Tibial nerve (tissue), 3 donors: ENCODE measurements around the gene NANOS2.

Source experiments
- POLR2A ChIP-seq, 2 donors: fragments of 450-650 bp; IDR thresholded peaks; one replicate each; pipeline ENCODE4 v1.6.1; 2017; ENCODE audit warnings: antibody characterized with exemption in 2 of 2, mild to moderate bottlenecking in 2 of 2, moderate library complexity in 2 of 2
- TF ChIP-seq, protein P1 (sequence below), 5 experiments: fragments of 200-600 bp in 3 of 5; fragments of 450-650 bp in 2 of 5; sonication (generic) in 3 of 5; IDR thresholded peaks; one replicate each; pipeline ENCODE4 v1.5.1; 2016 to 2019; ENCODE audit warnings: antibody characterized with exemption in 5 of 5, mild to moderate bottlenecking in 3 of 5, moderate library complexity in 2 of 5

DNA sequence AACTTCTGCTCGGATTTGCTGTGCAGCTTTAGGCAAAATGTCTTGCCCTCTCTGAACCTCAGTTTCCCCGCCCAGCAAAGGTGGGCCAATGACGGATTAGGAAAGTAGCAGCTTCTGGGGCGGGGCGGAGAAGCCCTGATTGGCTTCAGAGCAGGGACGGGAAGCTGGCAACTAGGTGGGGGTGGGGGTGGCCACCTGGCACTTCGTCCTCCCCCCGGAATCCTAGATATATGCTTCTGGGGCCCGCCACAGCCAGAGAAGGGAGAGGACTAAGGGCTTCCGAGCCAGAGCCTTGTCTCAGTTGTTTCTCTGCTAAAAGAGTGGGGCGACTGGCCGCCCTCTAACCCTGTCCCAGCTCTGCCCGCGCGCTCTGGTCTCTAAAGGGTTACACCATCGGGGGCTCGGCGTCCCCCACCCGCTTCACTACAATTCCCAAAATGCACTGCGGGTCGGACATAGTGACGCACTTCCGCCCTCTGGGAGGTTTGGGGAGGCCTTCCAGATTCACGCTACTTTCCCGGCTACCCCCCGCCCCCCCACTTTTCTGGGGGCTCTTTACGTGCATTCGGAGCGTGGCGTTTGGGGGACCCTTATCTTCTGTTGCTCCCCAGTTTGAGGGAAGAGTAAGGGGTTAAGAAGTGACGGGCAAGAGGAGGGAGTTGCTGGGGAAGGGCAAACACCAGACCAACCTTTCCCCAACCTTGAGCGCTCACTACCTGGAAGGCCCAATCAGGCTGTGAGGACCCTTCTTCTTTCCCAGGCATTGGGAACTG is 28.0 kb downstream of the NANOS2 start:
- TF ChIP-seq, protein P1, sequence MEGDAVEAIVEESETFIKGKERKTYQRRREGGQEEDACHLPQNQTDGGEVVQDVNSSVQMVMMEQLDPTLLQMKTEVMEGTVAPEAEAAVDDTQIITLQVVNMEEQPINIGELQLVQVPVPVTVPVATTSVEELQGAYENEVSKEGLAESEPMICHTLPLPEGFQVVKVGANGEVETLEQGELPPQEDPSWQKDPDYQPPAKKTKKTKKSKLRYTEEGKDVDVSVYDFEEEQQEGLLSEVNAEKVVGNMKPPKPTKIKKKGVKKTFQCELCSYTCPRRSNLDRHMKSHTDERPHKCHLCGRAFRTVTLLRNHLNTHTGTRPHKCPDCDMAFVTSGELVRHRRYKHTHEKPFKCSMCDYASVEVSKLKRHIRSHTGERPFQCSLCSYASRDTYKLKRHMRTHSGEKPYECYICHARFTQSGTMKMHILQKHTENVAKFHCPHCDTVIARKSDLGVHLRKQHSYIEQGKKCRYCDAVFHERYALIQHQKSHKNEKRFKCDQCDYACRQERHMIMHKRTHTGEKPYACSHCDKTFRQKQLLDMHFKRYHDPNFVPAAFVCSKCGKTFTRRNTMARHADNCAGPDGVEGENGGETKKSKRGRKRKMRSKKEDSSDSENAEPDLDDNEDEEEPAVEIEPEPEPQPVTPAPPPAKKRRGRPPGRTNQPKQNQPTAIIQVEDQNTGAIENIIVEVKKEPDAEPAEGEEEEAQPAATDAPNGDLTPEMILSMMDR (IDR thresholded peaks at IDR 0.05): no peak
- TF ChIP-seq POLR2A (IDR thresholded peaks at IDR 0.05): peak in 1 of 2 donors; percentile 60
